Neural crest cell (in vitro differentiated cells): ENCODE data around the gene RRM1. TPM values are rescaled to one million over a fixed set of nuclear protein-coding genes. Genes with fewer than 3 reads are reported as not detected.

Source experiments
- DNase-seq: peaks from one replicate; pipeline ENCODE4 v3.0.0; 2021; ENCODE audit warnings: low read depth, mixed read lengths, low spot score
- H3K27ac Mint-ChIP-seq: one replicate; pipeline ENCODE4 v1.8.0; 2021; ENCODE audit warnings: mild to moderate bottlenecking, mixed read lengths; ENCODE audit not compliant: unreplicated experiment
- H3K27me3 Mint-ChIP-seq: 2 replicates; pipeline ENCODE4 v1.8.0; 2021; ENCODE audit warnings: low read depth, mild to moderate bottlenecking, mixed read lengths
- H3K36me3 Mint-ChIP-seq: 2 replicates; pipeline ENCODE4 v1.8.0; 2021; ENCODE audit warnings: low read depth, mild to moderate bottlenecking, mixed read lengths
- H3K4me1 Mint-ChIP-seq: 2 replicates; pipeline ENCODE4 v1.8.0; 2021; ENCODE audit warnings: mixed read lengths
- H3K4me3 Mint-ChIP-seq: one replicate; pipeline ENCODE4 v1.8.0; 2021; ENCODE audit warnings: mild to moderate bottlenecking, mixed read lengths
- H3K9me3 Mint-ChIP-seq: 2 replicates; pipeline ENCODE4 v1.8.0; 2021; ENCODE audit warnings: mixed read lengths
- CTCF ChIP-seq: fragments of 200-600 bp; sonication (generic); conservative IDR thresholded peaks from 2 replicates; pipeline ENCODE4 v1.5.0; 2021; ENCODE audit warnings: antibody characterized with exemption, mild to moderate bottlenecking
- total RNA-seq: library from RNA; stranded (reverse); gene quantifications from 2 replicates; pipeline ENCODE4 v1.2.1, GENCODE V29; 2021

RRM1 gene
- total RNA-seq, 1 donor from 2014 or later, result 209 TPM

GRCh38 chr11:4054643-4055042 is 40.0 kb upstream of the RRM1 start:
- no peak overlapping the region for H3K4me3 Mint-ChIP-seq
- no peak for DNase-seq
- peaks cover 8% of the 10 kb centered on the region for H3K4me1 Mint-ChIP-seq
- H3K36me3 Mint-ChIP-seq, result peaks cover 4% of the 10 kb centered on the region
- H3K27ac Mint-ChIP-seq, result no peak overlapping the region
- TF ChIP-seq CTCF, result no peak
- no peaks in the 10 kb centered on the region for H3K9me3 Mint-ChIP-seq
- H3K27me3 Mint-ChIP-seq, result no peaks in the 10 kb centered on the region

DNA sequence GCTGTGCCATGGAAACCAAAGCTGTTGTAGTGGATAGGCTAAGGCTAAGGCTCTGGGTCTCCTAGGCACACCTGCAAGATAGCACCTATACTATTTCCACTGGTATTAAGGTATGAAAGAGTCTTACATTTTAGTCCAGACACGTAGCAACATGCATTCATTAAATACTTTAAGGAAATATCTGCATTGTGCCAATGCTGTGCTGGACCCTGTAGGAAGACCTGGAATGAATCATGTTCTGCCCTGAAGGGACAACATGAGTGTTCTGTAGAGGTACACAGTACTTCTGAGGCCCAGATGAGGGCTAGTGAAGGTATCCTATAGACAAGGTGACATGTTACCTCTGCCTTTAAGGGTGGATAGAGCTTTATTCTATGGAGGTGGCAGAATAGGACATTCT is 35.2 kb upstream of the RRM1 start:
- H3K27ac Mint-ChIP-seq, result no peak overlapping the region
- H3K9me3 Mint-ChIP-seq, result no peaks in the 10 kb centered on the region
- no peak for DNase-seq
- no peak overlapping the region for H3K4me3 Mint-ChIP-seq
- no peaks in the 10 kb centered on the region for H3K36me3 Mint-ChIP-seq
- H3K4me1 Mint-ChIP-seq, result peaks cover 8% of the 10 kb centered on the region
- no peaks in the 10 kb centered on the region for H3K27me3 Mint-ChIP-seq
- TF ChIP-seq CTCF, result no peak

DNA sequence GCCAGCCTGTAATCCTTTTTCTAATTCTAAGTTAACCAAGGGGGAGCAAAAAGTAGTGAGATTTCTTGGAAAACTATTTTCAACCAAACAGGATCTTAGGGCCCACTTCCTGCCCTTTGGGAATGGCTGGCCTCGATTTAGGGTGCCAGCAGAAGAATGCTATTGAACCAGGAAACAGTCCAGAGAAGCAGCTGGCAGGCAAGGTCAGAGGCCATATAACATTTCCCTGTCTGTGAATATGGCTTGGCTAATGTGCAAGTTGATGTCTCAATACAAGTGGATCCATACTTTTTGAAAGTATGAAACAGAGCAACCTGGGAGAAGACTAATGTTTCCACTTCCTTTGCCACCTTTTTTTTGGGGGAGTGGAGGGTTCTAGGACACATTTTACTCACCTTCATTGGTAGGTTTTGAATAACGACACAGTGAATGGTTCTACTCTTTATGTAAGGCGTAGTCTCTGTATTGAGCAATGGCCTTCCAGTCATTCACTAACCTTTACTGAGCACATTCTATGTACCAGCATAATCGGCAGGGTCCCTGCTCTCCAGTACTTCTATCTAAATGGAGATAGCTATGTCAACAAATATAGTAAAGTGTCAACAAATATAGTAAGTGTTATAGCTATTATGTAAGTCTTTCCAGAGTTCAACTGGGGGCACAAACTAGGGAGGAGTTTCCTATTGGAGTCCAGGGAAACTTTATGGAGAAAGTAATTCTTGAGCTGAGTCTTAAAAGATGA is 34.2 kb upstream of the RRM1 start:
- Mint-ChIP-seq H3K36me3 (no peaks in the 10 kb centered on the region), H3K4me1 (peaks cover 8% of the 10 kb centered on the region), H3K27ac (no peak overlapping the region), H3K4me3 (no peak overlapping the region), H3K9me3 (no peaks in the 10 kb centered on the region), H3K27me3 (no peaks in the 10 kb centered on the region)
- no peak for DNase-seq
- no peak for TF ChIP-seq CTCF

DNA sequence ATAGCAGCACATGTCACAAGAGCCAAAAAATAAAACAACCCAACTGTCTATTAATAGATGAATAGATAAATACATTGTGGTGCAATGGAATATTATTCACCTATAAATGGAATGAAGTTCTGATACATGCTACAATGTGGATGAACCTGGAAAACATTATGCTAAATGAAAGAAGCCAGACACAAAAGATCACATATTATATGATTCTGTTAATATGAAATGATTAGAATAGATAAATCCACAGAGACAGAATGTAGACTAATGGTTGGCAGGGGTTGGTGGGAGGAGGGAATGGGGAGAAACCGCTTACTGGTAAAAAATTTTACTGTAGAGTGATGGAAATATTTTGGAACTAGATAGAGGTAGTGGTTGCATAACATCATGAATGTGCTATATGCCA is 32.9 kb upstream of the RRM1 start:
- Mint-ChIP-seq H3K9me3 (no peaks in the 10 kb centered on the region), H3K36me3 (no peaks in the 10 kb centered on the region), H3K27ac (no peak overlapping the region), H3K4me3 (no peak overlapping the region), H3K4me1 (peaks cover 8% of the 10 kb centered on the region), H3K27me3 (no peaks in the 10 kb centered on the region)
- no peak for TF ChIP-seq CTCF
- DNase-seq, result no peak

DNA sequence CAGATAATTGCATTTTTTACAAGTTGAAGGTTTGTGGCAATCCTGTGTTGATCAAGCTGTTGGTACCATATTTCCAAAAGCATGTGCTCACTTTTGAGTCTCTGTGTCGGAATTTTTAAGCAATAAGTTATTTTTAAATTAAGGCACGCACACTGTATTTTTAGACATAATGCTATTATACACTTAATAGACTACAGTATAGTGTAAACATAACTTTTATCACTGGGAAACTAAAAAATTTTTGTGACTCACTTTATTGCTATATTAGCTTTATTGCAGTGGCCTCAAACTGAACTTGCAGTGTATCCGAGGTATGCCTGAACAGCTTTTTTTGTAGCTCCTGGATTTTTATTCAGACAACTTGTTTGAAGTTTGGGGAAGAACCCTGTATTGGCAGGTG is 31.3 kb upstream of the RRM1 start:
- H3K27me3 Mint-ChIP-seq, result no peaks in the 10 kb centered on the region
- peaks cover 3% of the 10 kb centered on the region for H3K4me1 Mint-ChIP-seq
- DNase-seq, result no peak
- TF ChIP-seq CTCF, result no peak
- H3K27ac Mint-ChIP-seq, result no peak overlapping the region
- H3K36me3 Mint-ChIP-seq, result no peaks in the 10 kb centered on the region
- no peaks in the 10 kb centered on the region for H3K9me3 Mint-ChIP-seq
- no peak overlapping the region for H3K4me3 Mint-ChIP-seq
